Prostate gland (tissue), 2 donors: ENCODE data around the gene CASP10.

Experiments used
- CTCF ChIP-seq, 4 experiments: fragments of 200-600 bp in 2 of 4; fragments of 450-650 bp in 2 of 4; sonication (generic) in 2 of 4; IDR thresholded peaks; 1 replicate in 3 of 4; 2 replicates in 1 of 4; pipeline ENCODE4 v1.5.1; 2016 to 2019; ENCODE audit warnings: antibody characterized with exemption in 4 of 4, mild to moderate bottlenecking in 2 of 4, moderate library complexity in 2 of 4
- POLR2A ChIP-seq: fragments of 450-650 bp; IDR thresholded peaks from one replicate; pipeline ENCODE4 v1.6.1; 2016; ENCODE audit warnings: antibody characterized with exemption, mild to moderate bottlenecking
- POLR2AphosphoS5 ChIP-seq: sonication (generic); formaldehyde crosslinking; IDR thresholded peaks from one replicate; pipeline ENCODE4 v1.6.1; 2017; ENCODE audit warnings: antibody characterized with exemption

GRCh38 chr2:201138401-201138970 lies 44.5 kb upstream of the CASP10 start:
- TF ChIP-seq CTCF (IDR thresholded peaks at IDR 0.05) (no peak), POLR2A (no peak), POLR2AphosphoS5 (no peak)
